OCI-LY3 (cell line): Measurements from ENCODE around the gene CEP170B.
"Not testable (repeated sequence)": the region's sequence is repeated elsewhere in the genome, so short reads cannot be mapped to it uniquely, and the experiment has no call there.

Experiments
- H2AFZ ChIP-seq: fragments of 200-600, 300-600 bp; shearing (Covaris generic); 2 replicates; pipeline ENCODE4 v1.6.0; 2014; ENCODE audit warnings: antibody characterized with exemption, low read depth, low read length
- H3K27ac ChIP-seq: fragments of 200-600, 300-600 bp; sonication (generic); 2 replicates; pipeline ENCODE4 v1.5.1; 2014; ENCODE audit warnings: mild to moderate bottlenecking, low read length, moderate library complexity, mixed read lengths
- H3K27me3 ChIP-seq: fragments of 200-600, 300-600 bp; sonication (generic); 2 replicates; pipeline ENCODE4 v1.6.1; 2014; ENCODE audit warnings: low read depth, low read length, mixed read lengths
- H3K36me3 ChIP-seq: fragments of 200-600, 300-600 bp; sonication (generic); replicated peaks from 2 replicates; pipeline ENCODE3; 2014; ENCODE audit warnings: low read depth, low read length, mixed read lengths
- H3K4me1 ChIP-seq: fragments of 300-600, 200-600 bp; sonication (generic); 2 replicates; pipeline ENCODE4 v1.6.1; 2014; ENCODE audit warnings: low read length, mixed read lengths
- H3K4me2 ChIP-seq: fragments of 200-600, 300-600 bp; sonication (generic); 2 replicates; pipeline ENCODE4 v1.6.1; 2014; ENCODE audit warnings: low read length, mixed read lengths
- H3K4me3 ChIP-seq: fragments of 300-600, 200-600 bp; sonication (generic); 2 replicates; pipeline ENCODE4 v1.5.1; 2014; ENCODE audit warnings: antibody characterized with exemption, mild to moderate bottlenecking, low read length, moderate library complexity
- H3K79me2 ChIP-seq: fragments of 300-600, 200-600 bp; shearing (Covaris generic); 2 replicates; pipeline ENCODE4 v1.6.1; 2014; ENCODE audit warnings: mild to moderate bottlenecking, low read length, mixed read lengths
- H3K9ac ChIP-seq: fragments of 300-600, 200-600 bp; shearing (Covaris generic); 2 replicates; pipeline ENCODE4 v1.6.0; 2014; ENCODE audit warnings: mild to moderate bottlenecking, low read length, moderate library complexity
- H3K9me3 ChIP-seq: fragments of 200-600, 300-600 bp; shearing (Covaris generic); 2 replicates; pipeline ENCODE4 v1.6.1; 2014; ENCODE audit warnings: low read length, mixed read lengths; ENCODE audit not compliant: insufficient read depth
- H4K20me1 ChIP-seq: fragments of 200-600, 300-600 bp; sonication (generic); 2 replicates; pipeline ENCODE4 v1.6.1; 2016; ENCODE audit warnings: low read length, mixed read lengths; ENCODE audit not compliant: insufficient read depth

CEP170B gene

DNA sequence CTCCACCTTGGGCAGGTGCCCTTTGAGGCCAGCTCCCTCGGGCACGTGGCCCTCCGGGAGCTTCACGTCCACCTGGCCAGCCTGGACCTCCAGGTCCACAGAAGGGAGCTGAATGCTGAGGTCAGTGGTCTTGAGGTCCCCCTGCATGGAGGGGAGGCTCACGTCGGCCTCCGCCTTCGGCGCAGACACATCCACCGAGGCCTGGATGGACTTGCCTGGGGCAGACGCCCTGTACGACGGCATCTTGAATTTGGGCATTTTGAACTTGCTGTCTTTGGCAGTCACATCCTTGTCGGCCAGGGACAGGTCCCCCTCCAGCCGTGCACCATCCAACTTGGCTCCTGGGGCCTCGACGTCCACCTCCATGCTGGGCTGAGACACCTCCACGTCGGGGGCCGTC, 80.2 kb downstream of the CEP170B start:
- not testable (repeated sequence) for H3K36me3 ChIP-seq, H3K4me3 ChIP-seq, H3K9ac ChIP-seq, H3K27ac ChIP-seq, H3K4me2 ChIP-seq, H4K20me1 ChIP-seq, H3K9me3 ChIP-seq, H3K79me2 ChIP-seq, H3K27me3 ChIP-seq, H2AFZ ChIP-seq, H3K4me1 ChIP-seq
